ENCODE data around the gene TPBGL. TPM values are rescaled to one million over a fixed set of nuclear protein-coding genes. Genes with fewer than 3 reads are reported as not detected.

TPBGL gene, protein sequence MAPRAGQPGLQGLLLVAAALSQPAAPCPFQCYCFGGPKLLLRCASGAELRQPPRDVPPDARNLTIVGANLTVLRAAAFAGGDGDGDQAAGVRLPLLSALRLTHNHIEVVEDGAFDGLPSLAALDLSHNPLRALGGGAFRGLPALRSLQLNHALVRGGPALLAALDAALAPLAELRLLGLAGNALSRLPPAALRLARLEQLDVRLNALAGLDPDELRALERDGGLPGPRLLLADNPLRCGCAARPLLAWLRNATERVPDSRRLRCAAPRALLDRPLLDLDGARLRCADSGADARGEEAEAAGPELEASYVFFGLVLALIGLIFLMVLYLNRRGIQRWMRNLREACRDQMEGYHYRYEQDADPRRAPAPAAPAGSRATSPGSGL
- 0.07 TPM in 1 of 2 replicates, not detected in the other for total RNA-seq

DNA sequence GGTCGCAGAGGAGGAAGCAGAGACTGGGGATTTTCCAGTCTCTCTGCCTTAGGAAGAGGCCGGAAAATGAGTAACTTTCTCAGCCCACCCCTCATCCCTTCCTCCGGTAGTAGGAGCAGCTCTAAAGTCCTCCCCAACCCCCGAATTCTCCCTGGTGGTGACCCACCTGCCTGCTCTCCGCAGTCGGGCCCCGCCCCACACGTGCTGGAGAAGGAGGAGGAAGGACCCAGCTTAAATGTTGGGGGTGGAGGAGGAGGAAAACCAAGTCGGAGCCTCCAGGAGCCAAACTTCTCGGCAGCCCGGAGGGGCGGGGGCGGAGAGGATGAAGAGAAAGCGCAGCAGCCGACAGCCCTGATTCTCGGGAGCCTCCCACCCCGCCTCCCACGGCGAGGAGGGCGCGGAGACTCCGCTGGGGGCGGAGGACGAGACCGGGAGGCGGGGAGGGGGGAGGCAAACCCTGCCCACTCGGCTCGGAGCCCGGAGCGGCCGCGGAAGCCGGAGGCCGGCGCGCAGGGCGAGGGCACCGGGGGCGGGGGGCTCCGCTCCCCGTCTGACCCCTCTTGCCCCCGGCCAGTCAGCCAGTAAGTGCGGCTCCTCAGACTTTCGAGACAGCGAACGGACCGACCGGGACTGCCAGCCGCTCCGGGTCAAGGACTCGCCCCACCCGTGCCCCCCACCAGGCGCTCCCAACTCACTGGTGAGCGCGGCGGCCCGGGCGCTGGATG, at the start of gene TPBGL:
Gene TPBGL (plus strand): TSS at position 464 of the 725 bp plus-strand sequence. CDS start 276 bp downstream, outside the sequence.

Other genes starting within 250 kb of the TPBGL start
- gene OR2AT4, start 143.9 kb upstream of the TPBGL start, total RNA-seq: not detected in 2 replicates
- 0.27 TPM in 1 of 2 replicates, not detected in the other for gene SLCO2B1, start 89.7 kb upstream of the TPBGL start, total RNA-seq
- gene ARRB1, start 110.9 kb downstream of the TPBGL start, total RNA-seq: 100 and 189 TPM in 2 replicates
- 2,995 and 3,562 TPM in 2 replicates for gene RPS3, start 158.7 kb downstream of the TPBGL start, total RNA-seq
- 1.0 and 2.1 TPM in 2 replicates for gene KLHL35, start 192.4 kb downstream of the TPBGL start, total RNA-seq